ENCODE results near the gene RAB7B.

- TF ChIP-seq CTCF (IDR thresholded peaks at IDR 0.05) (no peak), POLR2A (IDR thresholded peaks at IDR 0.05) (no peak)
Observed at GRCh38 chr1:206032380-206033140, 29.4 kb upstream of the RAB7B start.

All from body of pancreas (tissue), 4 donors.